Suprapubic skin (tissue), 4 donors: ENCODE measurements around the gene UBE3D. TPM values are rescaled to one million over a fixed set of nuclear protein-coding genes. Genes with fewer than 3 reads are reported as not detected.
"Not testable (repeated sequence)": the region's sequence is repeated elsewhere in the genome, so short reads cannot be mapped to it uniquely, and the experiment has no call there.

ENCODE experiments used
- DNase-seq, 2 donors: peaks; one replicate each; pipeline ENCODE4 v3.0.0-alpha.2; 2019; ENCODE audit warnings: low spot score in 2 of 2
- H3K27ac ChIP-seq: fragments of 200-600 bp; sonication (generic); one replicate; pipeline ENCODE4 v1.5.1; 2019
- H3K27me3 ChIP-seq: fragments of 200-600 bp; sonication (generic); one replicate; pipeline ENCODE4 v1.5.1; 2019
- H3K36me3 ChIP-seq: fragments of 200-600 bp; sonication (generic); one replicate; pipeline ENCODE4 v1.5.1; 2019
- H3K4me1 ChIP-seq: fragments of 200-600 bp; sonication (generic); one replicate; pipeline ENCODE4 v1.5.1; 2019
- H3K4me3 ChIP-seq: fragments of 200-600 bp; sonication (generic); one replicate; pipeline ENCODE4 v1.5.1; 2019; ENCODE audit warnings: mild to moderate bottlenecking
- H3K9me3 ChIP-seq: fragments of 200-600 bp; sonication (generic); one replicate; pipeline ENCODE4 v1.5.1; 2019
- CTCF ChIP-seq, 2 donors: fragments of 200-600 bp in 1 of 2; fragments of 450-650 bp in 1 of 2; sonication (generic) in 1 of 2; IDR thresholded peaks; one replicate each; pipeline ENCODE4 v1.5.1; 2016 to 2019; ENCODE audit warnings: antibody characterized with exemption in 2 of 2, mild to moderate bottlenecking in 1 of 2, moderate library complexity in 1 of 2
- EP300 ChIP-seq: sonication (generic); formaldehyde crosslinking; IDR thresholded peaks from one replicate; pipeline ENCODE4 v1.6.1; 2017; ENCODE audit warnings: antibody characterized with exemption
- POLR2A ChIP-seq, 2 donors: fragments of 450-650 bp; IDR thresholded peaks; one replicate each; pipeline ENCODE4 v1.6.1; 2017; ENCODE audit warnings: antibody characterized with exemption in 2 of 2, mild to moderate bottlenecking in 2 of 2, moderate library complexity in 2 of 2
- POLR2AphosphoS5 ChIP-seq, 3 donors: sonication (generic); formaldehyde crosslinking; IDR thresholded peaks; one replicate each; pipeline ENCODE4 v1.6.1; 2017; ENCODE audit warnings: antibody characterized with exemption in 3 of 3
- WGBS: methylation state at CpG from one replicate; pipeline ENCODE4 v1.1.5; 2018; 5-methylcytosine and 5-hydroxymethylcytosine counted together
- total RNA-seq, 4 donors: library from RNA; depleted of rRNA; stranded (reverse); fragments of >200 nt; gene quantifications; one replicate each; pipeline ENCODE4 v1.1.0, GENCODE V29; 2016

UBE3D gene
- total RNA-seq, 4 donors from 2014 or later, result 7.2 to 11.7 (median 7.5) TPM

GRCh38 chr6:83044091-83044768 lies 21.4 kb downstream of the UBE3D start:
- Histone ChIP-seq H3K36me3 (no peaks in the 10 kb centered on the region), H3K9me3 (no peaks in the 10 kb centered on the region), H3K27ac (no peak overlapping the region), H3K4me3 (no peak overlapping the region), H3K27me3 (no peaks in the 10 kb centered on the region), H3K4me1 (no peaks in the 10 kb centered on the region)
- DNase-seq, result no peak
- WGBS, result 83% methylated on average over 6 of the region's 6 CpGs
- TF ChIP-seq CTCF (IDR thresholded peaks at IDR 0.05), result no peak
- TF ChIP-seq EP300, result no peak
- no peak for TF ChIP-seq POLR2AphosphoS5 (IDR thresholded peaks at IDR 0.05)
- no peak for TF ChIP-seq POLR2A (IDR thresholded peaks at IDR 0.05)

- H3K27me3 ChIP-seq, result no peaks in the 10 kb centered on the region
- H3K4me3 ChIP-seq, result no peak overlapping the region
- no peak overlapping the region for H3K27ac ChIP-seq
- no peaks in the 10 kb centered on the region for H3K4me1 ChIP-seq
- H3K9me3 ChIP-seq, result no peaks in the 10 kb centered on the region
- TF ChIP-seq CTCF (IDR thresholded peaks at IDR 0.05), result no peak
- TF ChIP-seq POLR2AphosphoS5 (IDR thresholded peaks at IDR 0.05), result no peak
- no peak for TF ChIP-seq EP300
- TF ChIP-seq POLR2A (IDR thresholded peaks at IDR 0.05), result no peak
- H3K36me3 ChIP-seq, result no peaks in the 10 kb centered on the region
- no peak for DNase-seq
- WGBS, result 76% methylated on average over 4 of the region's 4 CpGs
These were observed 23.1 kb downstream of the UBE3D start for GRCh38 chr6:83042467-83043053.

- Histone ChIP-seq H3K4me3 (no peak overlapping the region), H3K9me3 (no peaks in the 10 kb centered on the region), H3K36me3 (peaks cover 3% of the 10 kb centered on the region), H3K4me1 (no peaks in the 10 kb centered on the region), H3K27me3 (no peaks in the 10 kb centered on the region), H3K27ac (no peak overlapping the region)
- WGBS, result 95% methylated on average over 2 of the region's 2 CpGs
- no peak for DNase-seq
- TF ChIP-seq CTCF (IDR thresholded peaks at IDR 0.05) (no peak), POLR2AphosphoS5 (IDR thresholded peaks at IDR 0.05) (no peak), POLR2A (IDR thresholded peaks at IDR 0.05) (no peak), EP300 (no peak)
These were observed 27.4 kb downstream of the UBE3D start for GRCh38 chr6:83038246-83038645.

GRCh38 chr6:83031689-83032088 lies 34.0 kb downstream of the UBE3D start:
- H3K27me3 ChIP-seq, result no peaks in the 10 kb centered on the region
- no peaks in the 10 kb centered on the region for H3K9me3 ChIP-seq
- H3K4me1 ChIP-seq, result no peaks in the 10 kb centered on the region
- H3K27ac ChIP-seq, result no peak overlapping the region
- H3K36me3 ChIP-seq, result peaks cover 25% of the 10 kb centered on the region
- TF ChIP-seq EP300 (no peak), CTCF (IDR thresholded peaks at IDR 0.05) (no peak), POLR2A (IDR thresholded peaks at IDR 0.05) (no peak), POLR2AphosphoS5 (IDR thresholded peaks at IDR 0.05) (no peak)
- WGBS, result 90% methylated on average over 6 of the region's 6 CpGs
- H3K4me3 ChIP-seq, result no peak overlapping the region
- no peak for DNase-seq

- no peak for DNase-seq
- no peaks in the 10 kb centered on the region for H3K4me1 ChIP-seq
- TF ChIP-seq CTCF (IDR thresholded peaks at IDR 0.05), result no peak
- TF ChIP-seq POLR2AphosphoS5 (IDR thresholded peaks at IDR 0.05), result no peak
- TF ChIP-seq POLR2A (IDR thresholded peaks at IDR 0.05), result no peak
- H3K9me3 ChIP-seq, result no peaks in the 10 kb centered on the region
- no peak overlapping the region for H3K27ac ChIP-seq
- H3K27me3 ChIP-seq, result no peaks in the 10 kb centered on the region
- 92% methylated on average over 4 of the region's 4 CpGs for WGBS
- no peak overlapping the region for H3K4me3 ChIP-seq
- H3K36me3 ChIP-seq, result peaks cover 31% of the 10 kb centered on the region
These were observed 45.9 kb downstream of the UBE3D start for GRCh38 chr6:83019741-83020140.

GRCh38 chr6:83011131-83011530 lies 54.5 kb downstream of the UBE3D start:
- H3K27me3 ChIP-seq, DNase-seq, H3K27ac ChIP-seq, H3K4me1 ChIP-seq, H3K36me3 ChIP-seq, H3K4me3 ChIP-seq, H3K9me3 ChIP-seq: not testable (repeated sequence)
- 81% methylated on average over 3 of the region's 3 CpGs for WGBS
